Measurements from ENCODE around the gene ARID3B.

ARID3B gene

DNA sequence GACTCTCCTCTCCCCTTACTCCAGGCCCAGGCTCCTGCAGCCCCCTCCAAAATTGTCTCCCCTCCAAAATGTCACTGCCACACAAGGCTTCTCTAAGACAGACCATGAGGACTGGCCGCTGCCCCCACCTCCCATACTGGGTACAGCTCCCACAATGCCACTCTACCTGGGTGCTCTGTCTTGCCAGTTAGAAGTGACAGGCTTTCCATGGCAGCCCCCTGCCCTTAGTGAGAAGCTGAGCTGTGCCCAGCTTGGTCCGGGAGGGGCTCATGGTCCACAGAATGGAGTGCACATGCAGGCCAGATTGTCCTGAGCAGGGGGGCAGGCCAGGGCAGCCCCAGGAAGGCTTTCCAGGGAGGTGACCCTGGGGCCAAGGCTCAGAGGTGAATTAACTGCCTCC lies 71.7 kb downstream of the ARID3B start:
- DNase-seq (ENCODE audit: low spot score): no peak
- H2BK5ac ChIP-seq (ENCODE audit: low read length): no peak overlapping the region
- no CpG with 5 or more reads among the region's 2 CpGs for WGBS, 2 donors (ENCODE audit: extremely low coverage in 2 of 2, insufficient read length in 2 of 2, insufficient replicate concordance in 1 of 2)
- no peak overlapping the region for H4K8ac ChIP-seq (ENCODE audit: low read depth, low read length)
- H3K4me3 ChIP-seq (ENCODE audit: low read length in 2 of 2): no peak overlapping the region
- H3K14ac ChIP-seq (ENCODE audit: low read length): no peak overlapping the region
- H3K79me1 ChIP-seq (ENCODE audit: low read depth, low read length): peaks cover 7% of the 10 kb centered on the region
- H3K18ac ChIP-seq (ENCODE audit: low read length): no peak overlapping the region
- H3K4me2 ChIP-seq (ENCODE audit: insufficient read depth, low read length, poor library complexity, severe bottlenecking): no peak overlapping the region
- H4K91ac ChIP-seq (ENCODE audit: low read depth, low read length, poor library complexity): no peak overlapping the region
- no peak overlapping the region for H2BK12ac ChIP-seq (ENCODE audit: low read length)
- H3K36me3 ChIP-seq (replicated peaks in 1 of 2; ENCODE audit: control insufficient read depth in 2 of 2, insufficient read depth in 2 of 2, low read length in 2 of 2): peaks cover 0 to 6% of the 10 kb centered on the region in 2 donors
- H2AK5ac ChIP-seq (ENCODE audit: low read depth, low read length): peak overlapping the region; percentile 93
- H2BK120ac ChIP-seq (ENCODE audit: low read depth, low read length): no peak overlapping the region
- H3K27ac ChIP-seq (replicated peaks; ENCODE audit: low read length): no peak overlapping the region
- H3K27me3 ChIP-seq (ENCODE audit: control insufficient read depth in 3 of 3, insufficient read depth in 3 of 3, low read depth in 1 of 3, low read length in 3 of 3): peaks cover 0 to 3% (median 0%) of the 10 kb centered on the region in 3 experiments
- no peak overlapping the region for H2BK15ac ChIP-seq (ENCODE audit: low read length)
- H3K4ac ChIP-seq (ENCODE audit: low read length): no peak overlapping the region
- H3K9me3 ChIP-seq (replicated peaks in 1 of 2; ENCODE audit: control insufficient read depth in 2 of 2, insufficient read depth in 1 of 2, low read depth in 1 of 2, low read length in 2 of 2): no peaks in the 10 kb centered on the region
- peak overlapping the region; percentile 19 for H3K23ac ChIP-seq (ENCODE audit: low read depth, low read length, poor library complexity)
- no peak overlapping the region for H3K9ac ChIP-seq (ENCODE audit: low read depth, low read length, poor library complexity)
- no peak overlapping the region for H2AFZ ChIP-seq (ENCODE audit: low read length)
- H3K4me1 ChIP-seq (ENCODE audit: control insufficient read depth in 2 of 2, insufficient read depth in 1 of 2, low read depth in 1 of 2, low read length in 2 of 2): peaks cover 9 to 11% of the 10 kb centered on the region in 2 donors

DNA sequence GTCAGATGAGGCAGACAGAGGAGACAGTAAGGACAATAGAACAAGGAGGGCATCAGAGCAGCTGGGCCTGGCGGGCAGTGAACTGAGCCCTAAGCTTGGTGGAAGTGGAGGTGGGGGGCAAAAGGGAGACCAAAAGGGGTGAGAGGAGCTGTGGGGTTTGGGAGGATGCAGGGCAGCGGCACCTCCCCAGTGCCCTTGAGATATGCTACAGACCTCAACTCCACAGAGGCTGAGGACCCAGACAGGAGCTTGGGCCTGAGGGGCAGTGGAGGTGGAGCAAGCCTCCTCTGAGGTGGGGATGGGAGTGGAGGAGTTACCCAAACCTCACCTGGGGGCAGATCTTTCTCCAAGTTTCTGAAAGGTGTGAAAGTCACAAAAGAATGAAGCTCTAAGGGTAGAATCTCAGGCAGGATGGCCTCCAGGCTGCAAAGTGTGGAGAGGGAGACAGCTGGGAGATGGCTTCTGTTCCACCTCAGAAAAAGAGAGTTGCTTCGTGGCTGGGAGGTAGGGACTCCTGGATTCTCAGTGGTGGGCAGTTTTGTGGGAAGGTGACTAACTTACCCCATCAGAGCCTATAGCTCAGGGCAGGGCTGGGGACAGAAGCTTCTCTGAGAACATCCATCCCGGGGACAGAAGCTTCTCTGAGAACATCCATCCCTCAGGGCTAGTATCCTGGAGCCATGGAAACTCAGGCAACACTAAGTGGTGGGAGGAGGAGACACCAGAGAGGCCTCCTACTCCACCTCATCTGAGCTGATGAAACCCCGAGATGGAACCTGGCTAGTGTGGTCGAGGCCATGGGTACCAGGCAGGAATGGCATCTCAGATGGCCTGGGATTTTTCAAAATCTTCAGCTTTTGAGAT lies 72.3 kb downstream of the ARID3B start:
- H3K4ac ChIP-seq (ENCODE audit: low read length): no peak overlapping the region
- no peak overlapping the region for H2AFZ ChIP-seq (ENCODE audit: low read length)
- peak overlapping the region; percentile 93 for H2AK5ac ChIP-seq (ENCODE audit: low read depth, low read length)
- no peak overlapping the region for H3K4me3 ChIP-seq (ENCODE audit: low read length in 2 of 2)
- H2BK12ac ChIP-seq (ENCODE audit: low read length): no peak overlapping the region
- H3K9ac ChIP-seq (ENCODE audit: low read depth, low read length, poor library complexity): no peak overlapping the region
- H4K8ac ChIP-seq (ENCODE audit: low read depth, low read length): no peak overlapping the region
- peaks cover 9 to 11% of the 10 kb centered on the region in 2 donors for H3K4me1 ChIP-seq (ENCODE audit: control insufficient read depth in 2 of 2, insufficient read depth in 1 of 2, low read depth in 1 of 2, low read length in 2 of 2)
- no peak overlapping the region for H3K14ac ChIP-seq (ENCODE audit: low read length)
- H3K36me3 ChIP-seq (replicated peaks in 1 of 2; ENCODE audit: control insufficient read depth in 2 of 2, insufficient read depth in 2 of 2, low read length in 2 of 2): peaks cover 0 to 6% of the 10 kb centered on the region in 2 donors
- DNase-seq (ENCODE audit: low spot score): no peak
- peak overlapping the region; percentile 8 for H3K18ac ChIP-seq (ENCODE audit: low read length)
- no peak overlapping the region for H3K27ac ChIP-seq (replicated peaks; ENCODE audit: low read length)
- H3K4me2 ChIP-seq (ENCODE audit: insufficient read depth, low read length, poor library complexity, severe bottlenecking): no peak overlapping the region
- no peaks in the 10 kb centered on the region for H3K9me3 ChIP-seq (replicated peaks in 1 of 2; ENCODE audit: control insufficient read depth in 2 of 2, insufficient read depth in 1 of 2, low read depth in 1 of 2, low read length in 2 of 2)
- H3K27me3 ChIP-seq (ENCODE audit: control insufficient read depth in 3 of 3, insufficient read depth in 3 of 3, low read depth in 1 of 3, low read length in 3 of 3): peaks cover 0 to 3% (median 0%) of the 10 kb centered on the region in 3 experiments
- no peak overlapping the region for H2BK15ac ChIP-seq (ENCODE audit: low read length)
- H2BK5ac ChIP-seq (ENCODE audit: low read length): no peak overlapping the region
- no peak overlapping the region for H4K91ac ChIP-seq (ENCODE audit: low read depth, low read length, poor library complexity)
- no peak overlapping the region for H2BK120ac ChIP-seq (ENCODE audit: low read depth, low read length)
- H3K23ac ChIP-seq (ENCODE audit: low read depth, low read length, poor library complexity): peak overlapping the region; percentile 19
- H3K79me1 ChIP-seq (ENCODE audit: low read depth, low read length): peaks cover 10% of the 10 kb centered on the region
- WGBS, 2 donors (ENCODE audit: extremely low coverage in 2 of 2, insufficient read length in 2 of 2, insufficient replicate concordance in 1 of 2): no CpG with 5 or more reads among the region's 6 CpGs

DNA sequence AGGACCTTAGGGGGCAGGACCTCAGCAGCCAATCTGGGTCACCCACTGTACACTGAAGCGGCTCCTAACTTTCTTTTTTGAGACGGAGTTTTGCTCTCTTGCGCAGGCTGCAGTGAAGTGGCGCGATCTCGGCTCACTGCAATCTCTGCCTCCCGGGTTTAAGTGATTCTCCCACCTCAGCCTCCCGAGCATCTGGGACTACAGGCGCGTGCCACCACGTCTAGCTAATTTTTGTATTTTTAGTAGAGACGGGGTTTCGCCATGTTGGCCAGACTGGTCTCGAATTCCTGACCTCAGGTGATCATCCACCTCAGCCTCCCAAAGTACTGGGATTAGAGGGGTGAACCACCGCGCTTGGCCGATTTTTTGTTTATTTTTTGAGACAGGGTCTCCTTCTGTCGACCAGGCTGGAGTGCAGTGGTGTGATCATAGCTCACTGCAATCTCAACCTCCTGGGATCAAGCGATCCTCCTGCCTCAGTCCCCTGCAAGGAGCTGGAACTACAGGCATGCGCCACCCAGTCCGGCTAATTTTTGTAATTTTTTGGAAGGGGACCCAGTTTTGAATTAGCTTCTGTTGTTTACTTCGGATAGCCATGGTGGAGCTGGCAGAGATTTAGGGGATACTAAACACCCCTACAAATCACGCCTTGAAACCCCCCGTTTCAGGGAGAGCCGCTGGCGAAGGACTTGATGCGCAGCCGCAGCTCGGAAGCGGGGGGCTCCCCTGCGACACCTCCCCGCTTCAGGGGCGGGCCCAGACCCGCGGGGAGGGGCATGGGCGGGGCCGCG lies 73.1 kb downstream of the ARID3B start:
- peak overlapping the region; percentile 98 for H2AFZ ChIP-seq (ENCODE audit: low read length)
- DNase-seq (ENCODE audit: low spot score): peak; percentile 80
- no peaks in the 10 kb centered on the region for H3K9me3 ChIP-seq (replicated peaks in 1 of 2; ENCODE audit: control insufficient read depth in 2 of 2, insufficient read depth in 1 of 2, low read depth in 1 of 2, low read length in 2 of 2)
- H3K4me3 ChIP-seq (ENCODE audit: low read length in 2 of 2): peak overlapping the region; percentile 23 to 81
- no peak overlapping the region for H4K91ac ChIP-seq (ENCODE audit: low read depth, low read length, poor library complexity)
- H2BK12ac ChIP-seq (ENCODE audit: low read length): no peak overlapping the region
- H2BK5ac ChIP-seq (ENCODE audit: low read length): no peak overlapping the region
- H3K9ac ChIP-seq (ENCODE audit: low read depth, low read length, poor library complexity): no peak overlapping the region
- H3K4me2 ChIP-seq (ENCODE audit: insufficient read depth, low read length, poor library complexity, severe bottlenecking): peak overlapping the region; percentile 93
- H2BK120ac ChIP-seq (ENCODE audit: low read depth, low read length): no peak overlapping the region
- WGBS, 2 donors (ENCODE audit: extremely low coverage in 2 of 2, insufficient read length in 2 of 2, insufficient replicate concordance in 1 of 2): no CpG with 5 or more reads among the region's 38 CpGs
- no peak overlapping the region for H3K14ac ChIP-seq (ENCODE audit: low read length)
- H3K36me3 ChIP-seq (replicated peaks in 1 of 2; ENCODE audit: control insufficient read depth in 2 of 2, insufficient read depth in 2 of 2, low read length in 2 of 2): peaks cover 1 to 14% of the 10 kb centered on the region in 2 donors
- no peak overlapping the region for H2BK15ac ChIP-seq (ENCODE audit: low read length)
- H3K27ac ChIP-seq (replicated peaks; ENCODE audit: low read length): no peak overlapping the region
- no peak overlapping the region for H2AK5ac ChIP-seq (ENCODE audit: low read depth, low read length)
- H4K8ac ChIP-seq (ENCODE audit: low read depth, low read length): no peak overlapping the region
- H3K23ac ChIP-seq (ENCODE audit: low read depth, low read length, poor library complexity): no peak overlapping the region
- H3K4ac ChIP-seq (ENCODE audit: low read length): no peak overlapping the region
- peaks cover 9 to 11% of the 10 kb centered on the region in 2 donors for H3K4me1 ChIP-seq (ENCODE audit: control insufficient read depth in 2 of 2, insufficient read depth in 1 of 2, low read depth in 1 of 2, low read length in 2 of 2)
- no peak overlapping the region for H3K18ac ChIP-seq (ENCODE audit: low read length)
- H3K27me3 ChIP-seq (ENCODE audit: control insufficient read depth in 3 of 3, insufficient read depth in 3 of 3, low read depth in 1 of 3, low read length in 3 of 3): peaks cover 0 to 3% (median 0%) of the 10 kb centered on the region in 3 experiments
- peaks cover 10% of the 10 kb centered on the region for H3K79me1 ChIP-seq (ENCODE audit: low read depth, low read length)

Measured in neuronal stem cell (in vitro differentiated cells).